ENCODE measurements around the gene PMEPA1. TPM values are rescaled to one million over a fixed set of nuclear protein-coding genes. Genes with fewer than 3 reads are reported as not detected.
A peak's percentile ranks its signal among the peaks of the same experiment; 100 is the strongest.

Gene PMEPA1
- total and polyA plus RNA-seq, 4 donors, result 0.61 to 1.5 (median 1.1) TPM

DNA sequence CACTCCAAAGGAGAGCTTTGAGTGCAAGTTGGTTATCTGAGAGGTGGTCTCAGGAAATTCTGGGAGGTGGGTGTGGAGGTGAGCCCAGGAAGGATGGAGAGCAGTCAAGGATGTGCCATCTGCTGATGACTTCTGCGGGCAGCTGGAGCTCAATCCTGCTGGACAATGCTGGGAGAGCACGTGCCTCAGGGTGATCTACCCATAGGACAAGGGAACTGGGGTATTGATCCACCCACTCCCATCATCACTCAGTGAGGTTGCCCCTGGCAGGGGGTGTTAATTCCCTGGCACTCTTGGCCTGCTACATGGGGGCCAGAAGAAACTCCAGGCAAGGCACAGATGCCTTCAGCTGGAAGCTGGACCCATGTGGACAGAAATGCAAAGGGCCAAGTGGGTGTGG is 82.5 kb downstream of the PMEPA1 start (continued):
- TF ChIP-seq REST (IDR thresholded peaks at IDR 0.05) (no peak), FOXA2 (IDR thresholded peaks at IDR 0.05) (no peak), HNF4G (IDR thresholded peaks at IDR 0.05) (no peak)
- TF ChIP-seq, protein P1, sequence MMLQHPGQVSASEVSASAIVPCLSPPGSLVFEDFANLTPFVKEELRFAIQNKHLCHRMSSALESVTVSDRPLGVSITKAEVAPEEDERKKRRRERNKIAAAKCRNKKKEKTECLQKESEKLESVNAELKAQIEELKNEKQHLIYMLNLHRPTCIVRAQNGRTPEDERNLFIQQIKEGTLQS (IDR thresholded peaks at IDR 0.05), result no peak
- TF ChIP-seq, protein P2, sequence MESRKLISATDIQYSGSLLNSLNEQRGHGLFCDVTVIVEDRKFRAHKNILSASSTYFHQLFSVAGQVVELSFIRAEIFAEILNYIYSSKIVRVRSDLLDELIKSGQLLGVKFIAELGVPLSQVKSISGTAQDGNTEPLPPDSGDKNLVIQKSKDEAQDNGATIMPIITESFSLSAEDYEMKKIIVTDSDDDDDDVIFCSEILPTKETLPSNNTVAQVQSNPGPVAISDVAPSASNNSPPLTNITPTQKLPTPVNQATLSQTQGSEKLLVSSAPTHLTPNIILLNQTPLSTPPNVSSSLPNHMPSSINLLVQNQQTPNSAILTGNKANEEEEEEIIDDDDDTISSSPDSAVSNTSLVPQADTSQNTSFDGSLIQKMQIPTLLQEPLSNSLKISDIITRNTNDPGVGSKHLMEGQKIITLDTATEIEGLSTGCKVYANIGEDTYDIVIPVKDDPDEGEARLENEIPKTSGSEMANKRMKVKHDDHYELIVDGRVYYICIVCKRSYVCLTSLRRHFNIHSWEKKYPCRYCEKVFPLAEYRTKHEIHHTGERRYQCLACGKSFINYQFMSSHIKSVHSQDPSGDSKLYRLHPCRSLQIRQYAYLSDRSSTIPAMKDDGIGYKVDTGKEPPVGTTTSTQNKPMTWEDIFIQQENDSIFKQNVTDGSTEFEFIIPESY (IDR thresholded peaks at IDR 0.05), result no peak

- no peak overlapping the region for H3K9ac ChIP-seq (ENCODE audit: low read depth in 1 of 2, low read length in 2 of 2)
- DNase-seq (ENCODE audit: low spot score), result no peak
- H3K4me1 ChIP-seq (ENCODE audit: control insufficient read depth in 4 of 4, insufficient read depth in 4 of 4, low read length in 3 of 4), result peaks cover 0 to 2% (median 0%) of the 10 kb centered on the region in 4 donors
- no peaks in the 10 kb centered on the region for H3K36me3 ChIP-seq (ENCODE audit: control insufficient read depth in 4 of 4, insufficient read depth in 3 of 4, low read depth in 1 of 4, low read length in 3 of 4)
- no peak overlapping the region for H3K27ac ChIP-seq (ENCODE audit: low read depth in 1 of 2, low read length in 2 of 2)
- TF ChIP-seq HNF4G (IDR thresholded peaks at IDR 0.05) (no peak), RAD21 (IDR thresholded peaks at IDR 0.05) (no peak), GABPA (IDR thresholded peaks at IDR 0.05 in 1 of 2, conservative IDR thresholded peaks at IDR 0.05 in 1 of 2) (no peak), TAF1 (conservative IDR thresholded peaks at IDR 0.05) (no peak)
- peaks cover 0 to 12% (median 7%) of the 10 kb centered on the region in 4 donors for H3K9me3 ChIP-seq (ENCODE audit: control insufficient read depth in 4 of 4, low read length in 3 of 4)
- H3K27me3 ChIP-seq (ENCODE audit: control insufficient read depth in 4 of 4, insufficient read depth in 4 of 4, low read length in 3 of 4), result no peaks in the 10 kb centered on the region
- WGBS, result 63% methylated on average over 2 of the region's 2 CpGs
- H3K4me3 ChIP-seq (ENCODE audit: low read depth in 1 of 3, low read length in 3 of 3), result no peak overlapping the region
Observed at GRCh38 chr20:57625978-57626377, 83.8 kb downstream of the PMEPA1 start.

DNA sequence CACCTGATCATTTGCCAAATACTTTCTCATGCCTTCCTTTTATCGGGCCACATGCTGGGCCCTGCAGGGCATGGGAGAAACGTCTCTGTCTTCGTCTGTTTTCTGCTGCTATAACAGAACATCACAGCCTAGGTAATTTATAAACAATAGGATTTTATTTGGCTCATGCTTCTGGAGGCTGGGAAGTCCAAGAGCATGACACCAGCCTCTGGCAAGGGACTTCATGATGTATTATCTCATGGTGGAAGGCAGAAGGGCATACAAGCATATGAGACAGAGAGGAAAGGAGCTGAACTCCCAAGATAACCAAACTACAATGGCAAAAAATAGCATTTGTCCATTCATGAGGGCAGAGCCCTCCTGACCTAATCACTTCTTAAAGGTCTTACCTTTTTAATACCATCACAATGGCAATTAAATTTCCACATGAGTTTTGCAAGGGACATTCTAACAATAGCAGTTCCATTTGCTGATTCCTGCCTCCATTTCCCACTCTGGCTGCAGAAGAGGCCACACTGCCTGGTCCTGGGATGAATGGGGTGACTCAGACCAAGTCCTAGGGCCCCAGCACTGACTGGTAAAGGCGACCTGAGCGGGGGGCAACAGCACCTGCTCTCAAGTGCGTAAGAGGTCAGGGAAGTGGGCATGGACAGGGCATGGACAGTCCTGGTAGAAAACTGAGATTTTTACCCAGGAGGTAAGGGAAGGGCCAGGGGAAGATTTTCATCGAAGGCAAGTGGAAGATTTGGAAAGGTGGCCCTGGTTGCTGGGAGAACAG is 84.4 kb downstream of the PMEPA1 start:
- DNase-seq (ENCODE audit: low spot score), result peak; percentile 13
- TF ChIP-seq, protein P3, sequence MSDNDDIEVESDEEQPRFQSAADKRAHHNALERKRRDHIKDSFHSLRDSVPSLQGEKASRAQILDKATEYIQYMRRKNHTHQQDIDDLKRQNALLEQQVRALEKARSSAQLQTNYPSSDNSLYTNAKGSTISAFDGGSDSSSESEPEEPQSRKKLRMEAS (IDR thresholded peaks at IDR 0.05), result no peak
- TF ChIP-seq SP1 (IDR thresholded peaks at IDR 0.05), result no peak
- no peaks in the 10 kb centered on the region for H3K27me3 ChIP-seq (ENCODE audit: control insufficient read depth in 4 of 4, insufficient read depth in 4 of 4, low read length in 3 of 4)
- H3K9me3 ChIP-seq (ENCODE audit: control insufficient read depth in 4 of 4, low read length in 3 of 4), result peaks cover 0 to 12% (median 7%) of the 10 kb centered on the region in 4 donors
- 81% methylated on average over 7 of the region's 7 CpGs for WGBS
- no peak overlapping the region for H3K4me3 ChIP-seq (ENCODE audit: low read depth in 1 of 3, low read length in 3 of 3)
- peaks cover 0 to 2% (median 0%) of the 10 kb centered on the region in 4 donors for H3K4me1 ChIP-seq (ENCODE audit: control insufficient read depth in 4 of 4, insufficient read depth in 4 of 4, low read length in 3 of 4)
- no peaks in the 10 kb centered on the region for H3K36me3 ChIP-seq (ENCODE audit: control insufficient read depth in 4 of 4, insufficient read depth in 3 of 4, low read depth in 1 of 4, low read length in 3 of 4)
- H3K9ac ChIP-seq (ENCODE audit: low read depth in 1 of 2, low read length in 2 of 2), result no peak overlapping the region
- no peak overlapping the region for H3K27ac ChIP-seq (ENCODE audit: low read depth in 1 of 2, low read length in 2 of 2)
